Epithelial cell of esophagus (primary cell): ENCODE measurements around the gene JAM3.

Source experiments
- DNase-seq: peaks from one replicate; pipeline ENCODE4 v3.0.0; 2010; ENCODE audit warnings: low read depth
- H3K4me3 ChIP-seq: 2 replicates; pipeline ENCODE4 v1.5.1; 2011; ENCODE audit warnings: mild to moderate bottlenecking, low read length, control low read depth
- TF ChIP-seq, protein P1 (sequence below): IDR thresholded peaks from 2 replicates; pipeline ENCODE4 v1.5.1; 2011; ENCODE audit warnings: low read depth, mild to moderate bottlenecking, low read length, control low read depth, inconsistent platforms; ENCODE audit not compliant: insufficient read depth; ENCODE audit errors: missing control alignments

The JAM3 gene

DNA sequence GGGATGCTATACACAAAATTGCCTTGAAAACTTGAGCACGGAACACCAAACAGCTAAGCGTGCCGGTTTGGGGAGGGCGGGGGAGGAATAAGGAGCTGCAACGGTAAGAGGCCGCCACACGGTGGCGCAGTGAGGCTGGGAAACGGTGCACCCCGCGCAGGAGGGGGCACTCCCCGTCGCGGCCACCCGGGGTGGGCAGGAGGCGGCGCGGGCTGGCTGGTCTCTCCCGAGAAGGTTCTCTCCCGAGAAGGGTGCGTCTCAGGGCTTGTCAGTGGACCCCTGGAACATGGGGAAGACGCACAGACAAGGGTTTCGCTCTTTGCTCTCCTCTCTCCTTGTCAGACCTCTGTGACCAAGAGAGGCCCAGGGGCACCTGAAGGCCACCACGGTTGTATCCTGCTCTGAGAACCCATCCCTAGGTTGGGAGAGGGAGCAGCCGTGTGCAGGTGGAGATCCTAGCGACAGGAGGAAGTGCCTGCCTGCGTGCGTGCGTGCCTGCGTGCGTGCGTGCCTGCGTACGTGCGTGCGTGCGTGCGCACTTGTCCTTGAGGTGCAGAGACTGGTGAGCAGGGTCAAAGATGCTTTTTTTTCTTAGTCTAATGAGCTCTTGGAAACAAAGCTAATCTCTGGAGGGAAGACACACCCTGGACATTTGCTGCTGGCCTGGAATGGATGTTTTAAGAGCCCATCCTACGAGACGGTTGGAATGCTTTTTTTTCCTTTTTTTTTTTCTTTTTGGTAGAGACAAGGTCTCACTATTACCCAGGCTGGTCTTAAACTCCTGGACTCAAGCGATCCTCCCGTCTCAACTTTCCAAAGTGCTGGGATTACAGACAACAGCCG, 18.1 kb upstream of the JAM3 start:
- TF ChIP-seq, protein P1, sequence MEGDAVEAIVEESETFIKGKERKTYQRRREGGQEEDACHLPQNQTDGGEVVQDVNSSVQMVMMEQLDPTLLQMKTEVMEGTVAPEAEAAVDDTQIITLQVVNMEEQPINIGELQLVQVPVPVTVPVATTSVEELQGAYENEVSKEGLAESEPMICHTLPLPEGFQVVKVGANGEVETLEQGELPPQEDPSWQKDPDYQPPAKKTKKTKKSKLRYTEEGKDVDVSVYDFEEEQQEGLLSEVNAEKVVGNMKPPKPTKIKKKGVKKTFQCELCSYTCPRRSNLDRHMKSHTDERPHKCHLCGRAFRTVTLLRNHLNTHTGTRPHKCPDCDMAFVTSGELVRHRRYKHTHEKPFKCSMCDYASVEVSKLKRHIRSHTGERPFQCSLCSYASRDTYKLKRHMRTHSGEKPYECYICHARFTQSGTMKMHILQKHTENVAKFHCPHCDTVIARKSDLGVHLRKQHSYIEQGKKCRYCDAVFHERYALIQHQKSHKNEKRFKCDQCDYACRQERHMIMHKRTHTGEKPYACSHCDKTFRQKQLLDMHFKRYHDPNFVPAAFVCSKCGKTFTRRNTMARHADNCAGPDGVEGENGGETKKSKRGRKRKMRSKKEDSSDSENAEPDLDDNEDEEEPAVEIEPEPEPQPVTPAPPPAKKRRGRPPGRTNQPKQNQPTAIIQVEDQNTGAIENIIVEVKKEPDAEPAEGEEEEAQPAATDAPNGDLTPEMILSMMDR = peak; percentile 71
- H3K4me3 ChIP-seq = peak overlapping the region; percentile 44
- DNase-seq = peak; percentile 44

DNA sequence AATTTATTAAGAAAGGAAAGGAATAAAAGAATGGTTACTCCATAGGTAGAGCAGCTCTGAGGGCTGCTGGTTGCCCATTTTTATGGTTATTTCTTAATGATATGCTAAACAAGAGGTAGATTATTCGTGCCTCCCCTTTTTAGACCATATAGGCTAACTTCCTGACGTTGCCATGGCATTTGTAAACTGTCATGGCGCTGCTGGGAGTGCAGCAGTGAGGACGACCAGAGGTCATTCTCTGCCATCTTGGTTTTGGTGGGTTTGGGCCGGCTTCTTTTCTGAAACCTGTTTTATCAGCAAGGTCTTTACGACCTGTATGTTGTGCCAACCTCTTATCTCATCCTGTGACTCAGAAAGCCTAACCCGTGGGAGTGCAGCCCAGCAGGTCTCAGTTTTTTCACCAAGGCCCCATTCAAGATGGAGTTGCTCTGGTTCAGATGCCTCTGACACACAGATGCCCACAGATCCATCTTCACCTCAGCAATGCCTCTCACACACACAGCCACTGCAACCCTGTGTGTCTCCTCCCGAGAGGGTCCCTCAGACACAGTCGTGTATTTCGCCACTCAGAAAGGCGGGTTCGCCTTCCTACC, 16.4 kb upstream of the JAM3 start:
- TF ChIP-seq, protein P1 = no peak
- DNase-seq = no peak
- H3K4me3 ChIP-seq = no peak overlapping the region

DNA sequence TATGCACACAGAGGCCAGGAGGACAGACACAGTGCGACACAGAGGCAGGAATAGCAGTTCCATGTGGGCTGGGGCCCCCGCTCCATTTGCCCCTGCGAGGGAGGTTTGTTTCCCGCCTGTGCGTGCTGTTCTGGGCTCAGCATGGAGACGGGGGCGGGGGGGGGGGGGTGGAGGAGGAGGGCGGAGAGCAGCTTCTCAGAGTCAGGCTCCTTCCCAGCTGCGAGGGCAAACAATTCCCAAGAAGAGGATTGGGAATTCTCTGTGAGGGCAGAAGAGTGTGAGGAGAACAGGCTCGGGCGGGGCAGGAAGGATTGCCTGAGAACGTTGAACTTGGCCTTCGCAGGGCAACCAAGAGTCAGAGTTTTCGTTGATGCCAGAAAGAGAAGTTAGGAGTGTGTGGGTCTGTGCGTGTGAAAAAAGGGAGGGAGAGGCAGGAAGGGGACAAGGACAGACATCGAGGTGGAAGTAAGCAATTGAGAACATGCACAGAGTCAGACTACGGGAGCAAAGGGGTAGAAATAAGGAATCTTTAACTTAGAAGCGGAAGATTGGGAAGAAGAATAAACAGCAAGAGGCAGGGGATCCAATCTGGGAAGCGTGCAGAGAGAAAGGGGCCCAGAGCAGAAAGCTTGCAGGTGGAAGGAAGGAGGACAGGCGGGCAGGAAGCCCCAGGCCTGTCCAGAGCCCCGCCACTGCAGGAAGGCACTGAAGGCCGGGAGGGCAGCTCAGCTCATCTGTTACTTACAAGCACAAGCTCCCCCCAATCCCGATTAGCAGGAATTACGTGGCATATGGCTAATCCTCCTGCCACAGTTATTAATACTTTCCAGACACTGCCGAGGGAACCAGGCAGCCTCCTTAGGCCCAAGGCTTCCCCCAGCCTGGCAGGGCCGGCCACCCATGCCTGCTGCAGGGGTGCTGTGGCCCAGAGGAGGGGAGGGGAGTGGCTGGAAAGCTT, 15.6 kb upstream of the JAM3 start:
- TF ChIP-seq, protein P1 = no peak
- H3K4me3 ChIP-seq = no peak overlapping the region
- DNase-seq = no peak

DNA sequence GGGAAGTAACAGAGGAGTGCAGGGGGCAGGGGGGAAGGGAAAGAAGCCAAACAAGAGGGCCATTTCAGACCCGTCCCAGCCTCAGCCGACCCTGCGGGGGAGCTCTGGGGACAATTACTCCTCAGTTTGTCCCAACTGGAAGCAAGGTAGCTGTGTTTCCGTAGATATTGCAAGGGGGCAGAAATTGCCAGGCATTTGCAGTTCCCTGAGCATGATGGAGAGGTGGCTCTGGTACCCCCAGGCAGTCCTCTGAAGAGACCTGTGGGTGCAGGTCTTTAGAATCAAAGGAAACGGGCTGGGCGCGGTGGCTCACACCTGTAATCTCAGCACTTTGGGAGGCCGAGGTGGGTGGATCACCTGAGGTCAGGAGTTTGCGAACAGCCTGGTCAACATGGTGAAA, 13.8 kb upstream of the JAM3 start:
- no peak for DNase-seq
- H3K4me3 ChIP-seq = no peak overlapping the region
- TF ChIP-seq, protein P1 = no peak

DNA sequence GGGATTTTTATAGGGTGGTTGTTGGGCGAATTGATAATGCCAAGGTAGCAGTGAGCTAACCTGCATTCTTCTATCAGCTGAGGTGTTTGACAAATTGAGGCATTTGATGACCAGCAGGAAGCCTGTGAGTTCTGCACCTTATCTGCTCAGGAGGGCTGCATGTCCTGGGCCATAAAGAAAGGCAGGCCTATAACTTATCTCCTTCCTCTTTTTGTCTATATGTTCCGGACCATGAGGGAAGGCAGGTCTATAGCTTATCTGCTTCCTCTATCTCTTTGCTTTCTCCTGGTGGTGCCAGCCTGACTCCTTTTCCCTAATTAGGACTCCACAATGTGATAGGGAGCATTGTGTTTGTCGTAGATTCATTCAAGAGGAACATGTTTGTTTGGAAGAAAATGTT, 8.6 kb upstream of the JAM3 start:
- H3K4me3 ChIP-seq = no peak overlapping the region
- TF ChIP-seq, protein P1 = no peak
- no peak for DNase-seq

DNA sequence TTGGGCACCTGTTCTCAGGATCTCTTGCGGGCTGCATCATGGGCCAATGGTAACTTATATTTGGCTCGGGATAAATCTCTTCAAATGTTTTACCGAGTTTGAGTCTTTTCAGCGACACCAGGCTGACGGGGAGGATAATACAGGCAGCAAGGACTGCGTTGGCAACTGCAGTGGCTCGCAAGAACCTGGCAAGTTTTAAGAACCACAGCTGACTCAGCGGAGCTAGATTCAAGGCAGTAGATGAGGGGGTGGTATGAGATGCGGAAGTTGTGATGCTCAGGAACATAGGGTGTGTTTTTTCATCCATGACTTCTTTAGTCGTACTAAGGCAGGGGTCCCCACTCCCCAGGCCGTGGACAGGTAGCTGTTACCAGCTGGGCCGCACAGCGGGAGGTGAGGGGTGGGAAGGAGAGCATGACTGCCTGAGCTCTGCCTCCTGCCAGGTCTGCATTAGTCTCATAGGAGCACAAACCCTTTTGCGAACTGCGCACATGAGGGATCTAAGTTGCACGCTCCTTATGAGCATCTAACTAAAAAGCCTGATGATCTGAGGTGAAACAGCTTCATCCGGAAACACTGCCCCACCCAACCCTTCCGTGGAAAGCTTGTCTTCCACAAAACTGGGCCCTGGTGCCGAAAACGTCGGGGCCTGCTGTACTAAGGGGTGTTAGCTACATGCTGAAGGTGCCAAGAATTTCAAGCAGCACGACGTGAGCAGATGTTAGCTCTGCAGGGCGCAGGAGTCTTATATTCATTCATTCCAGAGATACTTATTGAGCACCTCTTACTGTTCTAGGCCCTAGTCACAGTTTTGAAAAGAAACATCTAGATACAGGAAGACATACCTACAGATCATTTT, 6.4 kb upstream of the JAM3 start:
- TF ChIP-seq, protein P1 = no peak
- DNase-seq = no peak
- no peak overlapping the region for H3K4me3 ChIP-seq
